Lung (tissue), 12 donors: Measurements from ENCODE around the gene EPB41L5. TPM values are rescaled to one million over a fixed set of nuclear protein-coding genes. Genes with fewer than 3 reads are reported as not detected.

Source experiments
- ATAC-seq: fragments of 200-7000 bp; cut with Tn5 transposase; one replicate; pipeline ENCODE4 v1.9.1; 2020; ENCODE audit warnings: moderate number of reproducible peaks; ENCODE audit not compliant: insufficient read depth, low FRiP score
- DNase-seq, 3 donors: peaks; one replicate each; pipeline ENCODE4 v3.0.0-alpha.2; 2013 to 2017
- H3K27ac ChIP-seq, 2 donors: one replicate each; pipeline ENCODE4 v1.5.1; 2013; ENCODE audit warnings: mild to moderate bottlenecking in 2 of 2, moderate library complexity in 2 of 2, control low read depth in 1 of 2, inconsistent platforms in 1 of 2, low read depth in 1 of 2, low read length in 1 of 2
- H3K27me3 ChIP-seq, 3 donors: one replicate each; pipeline ENCODE4 v1.5.1; 2013; ENCODE audit warnings: low read length in 2 of 3; ENCODE audit not compliant: control insufficient read depth in 3 of 3, insufficient read depth in 3 of 3
- H3K36me3 ChIP-seq, 4 donors: one replicate each; pipeline ENCODE4 v1.5.1; 2013; ENCODE audit warnings: low read length in 4 of 4, mild to moderate bottlenecking in 1 of 4, moderate library complexity in 1 of 4; ENCODE audit not compliant: control insufficient read depth in 4 of 4, insufficient read depth in 4 of 4
- H3K4me1 ChIP-seq, 5 donors: one replicate each; pipeline ENCODE4 v1.5.1; 2013; ENCODE audit warnings: low read length in 5 of 5, mild to moderate bottlenecking in 2 of 5, moderate library complexity in 1 of 5; ENCODE audit not compliant: control insufficient read depth in 5 of 5, insufficient read depth in 5 of 5
- H3K4me3 ChIP-seq: one replicate; pipeline ENCODE4 v1.5.1; 2013; ENCODE audit warnings: mild to moderate bottlenecking, control low read depth, moderate library complexity
- H3K9ac ChIP-seq, 2 donors: one replicate each; pipeline ENCODE4 v1.5.1; 2013; ENCODE audit warnings: low read length in 2 of 2, control low read depth in 1 of 2; ENCODE audit not compliant: insufficient read depth in 1 of 2
- H3K9me3 ChIP-seq, 4 donors: one replicate each; pipeline ENCODE4 v1.5.1; 2013; ENCODE audit warnings: low read length in 3 of 4, mild to moderate bottlenecking in 1 of 4, moderate library complexity in 1 of 4; ENCODE audit not compliant: control insufficient read depth in 4 of 4, insufficient read depth in 3 of 4
- CTCF ChIP-seq: IDR thresholded peaks from 2 replicates; pipeline ENCODE4 v1.5.1; 2012; ENCODE audit warnings: mild to moderate bottlenecking; ENCODE audit errors: control extremely low read depth, extremely low read depth
- WGBS, 2 donors: extraction: QIAGEN DNeasy Blood & Tissue Kit; methylation state at CpG; one replicate each; pipeline ENCODE4 v1.1.7; 2013; 5-methylcytosine and 5-hydroxymethylcytosine counted together
- polyA plus RNA-seq, 2 donors: library from polyadenylated mRNA; stranded (reverse); fragments of 200-250 nt; gene quantifications; one replicate each; pipeline ENCODE4 v1.2.1, GENCODE V29; 2013
- total RNA-seq, 2 donors: library from RNA; depleted of rRNA in 1 of 2; stranded (reverse); fragments of >200 nt in 1 of 2; gene quantifications; one replicate each; pipeline ENCODE4 v1.2.1, GENCODE V29; 2014 to 2021
- donor health status: control.
- donor health status: control.
- donor health status: Bipolar disorder and iron deficiency.
- donor health status: healthy.
- donor health status: DM: yes; HTN: yes; CAD: no.

The EPB41L5 gene
- total and polyA plus RNA-seq, 4 donors = 14.7 to 101 (median 31.3) TPM

DNA sequence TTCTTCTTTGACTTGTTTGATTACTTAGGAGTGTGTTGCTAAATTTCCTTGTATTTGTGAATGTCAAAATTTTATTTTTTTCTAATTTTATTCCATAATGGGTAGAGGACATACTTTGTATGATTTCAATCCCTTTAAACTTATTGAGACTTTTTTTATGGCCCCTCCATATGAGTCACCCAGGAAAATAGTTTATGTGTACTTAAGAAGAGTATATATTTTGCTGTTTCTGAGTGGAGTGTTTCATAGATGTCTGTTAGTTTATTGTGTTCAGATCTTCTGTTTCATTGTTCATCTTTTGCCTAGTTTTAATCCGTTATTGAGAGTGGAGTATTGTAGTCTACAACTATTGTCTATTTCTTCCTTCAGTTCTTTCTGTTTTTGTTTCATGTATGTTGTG is 81.9 kb downstream of the EPB41L5 start:
- peaks cover 1 to 11% (median 5%) of the 10 kb centered on the region in 4 donors for H3K36me3 ChIP-seq
- no peak overlapping the region for H3K9ac ChIP-seq
- no peak for ATAC-seq
- no peak for DNase-seq
- peaks cover 0 to 2% (median 0%) of the 10 kb centered on the region in 4 donors for H3K9me3 ChIP-seq
- 90% methylated on average over 1 of the region's 1 CpG for WGBS, 2 donors
- H3K27ac ChIP-seq = no peak overlapping the region
- H3K4me3 ChIP-seq = no peak overlapping the region
- no peaks in the 10 kb centered on the region for H3K27me3 ChIP-seq
- H3K4me1 ChIP-seq = no peaks in the 10 kb centered on the region
- TF ChIP-seq CTCF = no peak

DNA sequence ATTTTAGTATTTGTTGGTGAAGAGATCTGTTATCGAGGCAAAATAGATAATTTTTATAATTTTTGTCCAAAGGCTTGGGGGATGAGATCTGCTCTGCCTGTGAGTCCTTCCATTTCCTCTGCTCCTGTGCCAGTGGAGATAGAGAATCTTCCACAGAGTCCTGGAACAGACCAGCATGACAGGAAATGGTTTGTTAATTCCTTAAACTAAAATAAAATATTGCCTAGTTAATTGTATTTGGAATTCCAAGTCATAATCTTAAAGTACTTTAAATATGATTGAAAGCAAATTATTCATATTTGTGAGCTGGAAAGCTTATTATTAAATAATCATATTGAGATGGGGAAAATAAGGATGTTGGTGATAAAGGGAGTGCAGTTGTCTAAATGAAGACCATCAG is 87.8 kb downstream of the EPB41L5 start:
- ATAC-seq (no peak), DNase-seq (no peak)
- 84 to 86% methylated on average over 1 of the region's 1 CpG for WGBS, 2 donors
- Histone ChIP-seq H3K4me3 (no peak overlapping the region), H3K27me3 (no peaks in the 10 kb centered on the region), H3K9ac (no peak overlapping the region), H3K27ac (no peak overlapping the region), H3K9me3 (peaks cover 0 to 2% (median 0%) of the 10 kb centered on the region in 4 donors), H3K36me3 (peaks cover 4 to 11% (median 6%) of the 10 kb centered on the region in 4 donors), H3K4me1 (no peaks in the 10 kb centered on the region)
- TF ChIP-seq CTCF = no peak

DNA sequence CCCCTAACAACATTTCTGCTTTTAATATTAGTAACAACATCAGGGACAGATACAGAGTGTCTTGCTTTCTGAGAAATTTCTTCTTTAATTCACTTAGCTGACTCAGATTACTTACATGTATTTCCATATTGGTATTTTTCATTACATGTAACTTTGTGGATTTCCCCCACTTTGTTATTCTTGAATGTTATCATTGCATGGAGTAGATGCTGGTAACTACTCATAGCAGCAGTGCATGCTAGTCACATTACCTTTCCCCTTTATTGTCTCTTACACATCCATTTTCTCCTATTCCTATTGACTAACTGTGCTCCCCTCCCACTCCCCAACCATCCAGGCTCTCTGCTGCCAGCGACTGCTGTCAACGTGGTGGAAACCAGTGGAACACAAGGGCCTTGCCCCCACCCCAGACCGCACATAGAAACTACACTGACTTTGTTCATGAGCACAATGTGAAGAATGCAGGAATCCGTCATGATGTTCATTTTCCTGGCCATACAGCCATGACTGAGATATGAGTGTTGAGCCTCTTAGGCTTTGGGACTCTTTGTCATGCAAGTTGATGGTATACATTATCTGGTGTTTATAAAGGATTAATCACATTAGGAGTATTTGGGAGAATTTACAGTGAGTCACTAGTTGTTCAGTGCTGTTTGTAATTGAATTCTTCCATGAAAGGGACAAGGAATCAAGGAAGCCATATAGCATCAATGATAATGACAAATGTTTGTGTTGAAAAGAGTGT is 91.0 kb downstream of the EPB41L5 start:
- H3K4me3 ChIP-seq = no peak overlapping the region
- no peak overlapping the region for H3K27ac ChIP-seq
- peaks cover 2 to 15% (median 6%) of the 10 kb centered on the region in 4 donors for H3K36me3 ChIP-seq
- ATAC-seq (no peak), DNase-seq (no peak)
- H3K4me1 ChIP-seq = peaks cover 0 to 17% (median 5%) of the 10 kb centered on the region in 5 donors
- 95 to 96% methylated on average over 4 of the region's 4 CpGs for WGBS, 2 donors
- no peak for TF ChIP-seq CTCF
- H3K9me3 ChIP-seq = no peaks in the 10 kb centered on the region
- no peak overlapping the region for H3K9ac ChIP-seq
- no peaks in the 10 kb centered on the region for H3K27me3 ChIP-seq
